MCF 10A (cell line): ENCODE results near the gene ADAMTSL1. TPM values are rescaled to one million over a fixed set of nuclear protein-coding genes. Genes with fewer than 3 reads are reported as not detected.

Source experiments
- BruUV-seq: library from RNA; stranded (reverse); fragments of 400-500 nt; replicated peaks from 2 replicates; lab custom pipeline; 2021; lab: Mats Ljungman, UMichigan
- CTCF ChIA-PET: fragments of 300-600 bp; sonication (Branson Sonifier 250); formaldehyde crosslinking; extraction: SDS; loops from one replicate; lab custom pipeline; 2021; ENCODE audit warnings: antibody characterized with exemption, inconsistent platforms; lab: Yijun Ruan, JAX
- POLR2A ChIA-PET: fragments of 300-600, 350-650 bp; sonication (Branson Sonifier 250); formaldehyde crosslinking; extraction: SDS; loops from one replicate; lab custom pipeline; 2020; ENCODE audit warnings: antibody characterized with exemption, inconsistent platforms; lab: Yijun Ruan, JAX
- DNase-seq: peaks from one replicate; pipeline ENCODE4 v3.0.0-alpha.2; 2018; ENCODE audit not compliant: unreplicated experiment
- H3K27ac Mint-ChIP-seq: one replicate; pipeline ENCODE4 v1.8.0; 2022; ENCODE audit warnings: mild to moderate bottlenecking, low read depth, mixed read lengths; ENCODE audit not compliant: unreplicated experiment
- H3K27me3 Mint-ChIP-seq: one replicate; pipeline ENCODE4 v1.8.0; 2022; ENCODE audit warnings: mixed read lengths; ENCODE audit not compliant: insufficient read depth, unreplicated experiment
- H3K36me3 Mint-ChIP-seq: one replicate; pipeline ENCODE4 v1.8.0; 2022; ENCODE audit warnings: mild to moderate bottlenecking, moderate library complexity, mixed read lengths; ENCODE audit not compliant: insufficient read depth, unreplicated experiment
- H3K4me1 Mint-ChIP-seq: one replicate; pipeline ENCODE4 v1.8.0; 2022; ENCODE audit warnings: mixed read lengths; ENCODE audit not compliant: insufficient read depth, unreplicated experiment
- H3K4me3 Mint-ChIP-seq: one replicate; pipeline ENCODE4 v1.8.0; 2022; ENCODE audit warnings: mild to moderate bottlenecking, moderate library complexity, mixed read lengths; ENCODE audit not compliant: unreplicated experiment
- H3K9me3 Mint-ChIP-seq: one replicate; pipeline ENCODE4 v1.8.0; 2022; ENCODE audit warnings: mixed read lengths; ENCODE audit not compliant: unreplicated experiment
- CTCF ChIP-seq: fragments of 200-600 bp; IDR thresholded peaks from one replicate; pipeline ENCODE4 v1.8.0; 2022; ENCODE audit warnings: antibody characterized with exemption, mild to moderate bottlenecking; ENCODE audit not compliant: unreplicated experiment
- intact Hi-C: fragments of 100-400 bp; cut with micrococcal nuclease; formaldehyde crosslinking; loops from 2 replicates; pipeline ENCODE4 v1.14.1; 2022
- total RNA-seq: library from RNA; stranded (reverse); gene quantifications from 2 replicates; pipeline ENCODE4 v1.2.3, GENCODE V29; 2022

Gene ADAMTSL1
- total RNA-seq, 1 experiment from 2014 or later, result not detected

- H3K27me3 Mint-ChIP-seq, result no peaks in the 10 kb centered on the region
- POLR2A ChIA-PET, result interaction anchor here (0.6 to 1.2 kb wide), 2 partner anchors 11 to 39 kb away, joined by 3 read pairs; no protein-coding TSS in a partner anchor
These were observed 296.4 kb downstream of the ADAMTSL1 start for GRCh38 chr9:18770131-18770908.

DNA sequence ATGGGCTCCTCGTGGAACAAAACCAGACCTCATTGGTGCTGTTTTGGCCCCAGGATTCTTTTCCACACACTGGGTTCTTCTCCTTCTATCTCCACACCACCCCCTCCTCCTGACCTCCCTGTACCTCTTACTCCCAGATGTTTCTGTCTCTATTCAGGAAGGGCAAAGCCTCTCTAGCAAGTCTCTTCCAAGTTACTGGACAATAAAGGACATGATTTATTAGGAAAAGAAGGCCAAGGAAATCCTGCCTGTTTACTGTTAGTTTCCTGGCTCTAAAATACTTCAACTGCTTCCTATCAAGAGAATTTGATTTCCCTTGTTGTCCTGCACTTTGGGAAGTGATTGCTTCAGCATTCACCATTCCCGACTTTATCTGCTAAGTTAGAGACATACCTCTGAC lies 297.1 kb downstream of the ADAMTSL1 start:
- no peaks in the 10 kb centered on the region for H3K36me3 Mint-ChIP-seq
- CTCF ChIA-PET, result interaction anchor here (0.9 kb wide), 1 partner anchor 328 kb away, joined by 4 read pairs; no protein-coding TSS in a partner anchor
- DNase-seq, result no peak
- intact Hi-C loops, result no loop called here
- H3K27me3 Mint-ChIP-seq, result no peaks in the 10 kb centered on the region
- TF ChIP-seq CTCF, result no peak
- H3K27ac Mint-ChIP-seq, result no peak overlapping the region
- no peaks in the 10 kb centered on the region for H3K4me1 Mint-ChIP-seq
- no peak overlapping the region for H3K4me3 Mint-ChIP-seq
- no TSS peak for BruUV-seq
- POLR2A ChIA-PET, result interaction anchor here (0.6 kb wide), 1 partner anchor 40 kb away, joined by 3 read pairs; no protein-coding TSS in a partner anchor
- H3K9me3 Mint-ChIP-seq, result no peaks in the 10 kb centered on the region

More at GRCh38 chr9:18770131-18770908, 296.4 kb downstream of the ADAMTSL1 start:
- no peaks in the 10 kb centered on the region for H3K36me3 Mint-ChIP-seq
- no peaks in the 10 kb centered on the region for H3K9me3 Mint-ChIP-seq
- BruUV-seq, result no TSS peak
- H3K4me3 Mint-ChIP-seq, result no peak overlapping the region
- H3K4me1 Mint-ChIP-seq, result no peaks in the 10 kb centered on the region
- intact Hi-C loops, result no loop called here
- H3K27ac Mint-ChIP-seq, result no peak overlapping the region
- TF ChIP-seq CTCF, result no peak
- CTCF ChIA-PET, result interaction anchor here (0.6 to 0.9 kb wide), 3 partner anchors 328 to 1034 kb away, joined by 3 to 4 read pairs (median 3); no protein-coding TSS in a partner anchor
- DNase-seq, result no peak

GRCh38 chr9:18771763-18772162 lies 297.8 kb downstream of the ADAMTSL1 start:
- DNase-seq, result no peak
- Mint-ChIP-seq H3K36me3 (no peaks in the 10 kb centered on the region), H3K4me1 (no peaks in the 10 kb centered on the region), H3K27ac (no peak overlapping the region), H3K27me3 (no peaks in the 10 kb centered on the region), H3K4me3 (no peak overlapping the region), H3K9me3 (no peaks in the 10 kb centered on the region)
- ChIA-PET CTCF (no interaction called here), POLR2A (no interaction called here)
- intact Hi-C loops, result no loop called here
- no TSS peak for BruUV-seq
- TF ChIP-seq CTCF, result no peak

GRCh38 chr9:18775241-18775640 lies 301.3 kb downstream of the ADAMTSL1 start:
- CTCF ChIA-PET, result interaction anchor here (0.6 kb wide), 1 partner anchor 252 kb away, joined by 3 read pairs; no protein-coding TSS in a partner anchor
- H3K4me3 Mint-ChIP-seq, result no peak overlapping the region
- DNase-seq, result no peak
- H3K27ac Mint-ChIP-seq, result no peak overlapping the region
- no peak for TF ChIP-seq CTCF
- H3K9me3 Mint-ChIP-seq, result no peaks in the 10 kb centered on the region
- POLR2A ChIA-PET, result no interaction called here
- intact Hi-C loops, result no loop called here
- H3K4me1 Mint-ChIP-seq, result no peaks in the 10 kb centered on the region
- no peaks in the 10 kb centered on the region for H3K27me3 Mint-ChIP-seq
- H3K36me3 Mint-ChIP-seq, result no peaks in the 10 kb centered on the region
- no TSS peak for BruUV-seq
